K562 (cell line): ENCODE data around the gene C10orf71. TPM values are rescaled to one million over a fixed set of nuclear protein-coding genes. Genes with fewer than 3 reads are reported as not detected.

Experiments used
- ATAC-seq: fragments of 200-7000 bp; cut with Tn5 transposase; 3 replicates; pipeline ENCODE4 v1.9.1; 2020; ENCODE audit warnings: moderate library complexity
- BruUV-seq: library from RNA; stranded (reverse); fragments of 400-500 nt; replicated peaks from 2 replicates; lab custom pipeline; 2021; lab: Mats Ljungman, UMichigan
- CTCF ChIA-PET: fragments of 300-600 bp; formaldehyde crosslinking; extraction: SDS; loops from one replicate; lab custom pipeline; 2021; ENCODE audit warnings: low intra/inter-chr PET ratio; lab: Yijun Ruan, JAX
- POLR2A ChIA-PET: fragments of 300-600, 350-650 bp; sonication (Branson Sonifier 250); formaldehyde crosslinking; extraction: SDS; loops from one replicate; lab custom pipeline; 2021; ENCODE audit warnings: antibody characterized with exemption, inconsistent platforms; lab: Yijun Ruan, JAX
- DNase-seq, 4 experiments: peaks; one replicate each; pipeline versions ENCODE4 v3.0.0 to v3.0.0-alpha.2; 2011 to 2018; ENCODE audit warnings: low spot score in 3 of 4, mixed read lengths in 3 of 4; ENCODE audit errors: extremely low read depth in 1 of 4
- FAIRE-seq: peaks from 2 replicates; lab custom pipeline; 2011; peaks lifted over from hg19 to GRCh38; lab: Jason Lieb, UNC
- H2AFZ ChIP-seq: 2 replicates; pipeline ENCODE4 v1.6.0; 2011; ENCODE audit warnings: low read depth, low read length, control low read depth, inconsistent platforms
- H3K27ac ChIP-seq: fragments of 200-600 bp; 3 replicates; pipeline ENCODE4 v1.8.0; 2011; ENCODE audit warnings: low read depth, mild to moderate bottlenecking, control low read depth, inconsistent platforms, low read length, moderate library complexity, mixed read lengths; ENCODE audit errors: extremely low read depth
- H3K27me3 ChIP-seq, 2 experiments: fragments of 300-600 bp in 1 of 2; 2 replicates in 1 of 2; 3 replicates in 1 of 2; pipeline versions ENCODE4 v1.6.0 to v1.8.0; 2011; ENCODE audit warnings: inconsistent platforms in 2 of 2, low read length in 2 of 2, mild to moderate bottlenecking in 1 of 2, mixed read lengths in 1 of 2, moderate library complexity in 1 of 2; ENCODE audit not compliant: control insufficient read depth in 2 of 2, insufficient read depth in 2 of 2
- H3K36me3 ChIP-seq: fragments of 300-600 bp; 3 replicates; pipeline ENCODE4 v1.8.0; 2011; ENCODE audit warnings: mild to moderate bottlenecking, low read length, inconsistent platforms; ENCODE audit not compliant: control insufficient read depth, insufficient read depth
- H3K4me1 ChIP-seq, 2 experiments: fragments of 200-600 bp in 1 of 2; replicated peaks in 1 of 2; 2 replicates in 1 of 2; 3 replicates in 1 of 2; pipeline versions ENCODE4 v1.5.1 to v1.8.0; 2011; ENCODE audit warnings: inconsistent platforms in 2 of 2, low read length in 2 of 2, mild to moderate bottlenecking in 1 of 2, mixed read lengths in 1 of 2, moderate library complexity in 1 of 2; ENCODE audit not compliant: control insufficient read depth in 2 of 2, insufficient read depth in 2 of 2
- H3K4me2 ChIP-seq: 2 replicates; pipeline ENCODE4 v1.6.1; 2011; ENCODE audit warnings: low read length, control low read depth, inconsistent platforms, mixed read lengths; ENCODE audit not compliant: insufficient read depth
- H3K4me3 ChIP-seq: fragments of 200-600 bp; sonication (generic), shearing (Covaris generic); 2 replicates; pipeline ENCODE4 v1.5.1; 2016; ENCODE audit warnings: control low read depth, inconsistent platforms
- H3K79me2 ChIP-seq: fragments of 200-600 bp; 3 replicates; pipeline ENCODE4 v1.8.0; 2011; ENCODE audit warnings: low read length, inconsistent platforms; ENCODE audit not compliant: control insufficient read depth, insufficient read depth
- H3K9ac ChIP-seq, 2 experiments: 2 replicates each; pipeline versions ENCODE4 v1.6.0 to v1.6.1; 2011; ENCODE audit warnings: low read depth in 2 of 2, low read length in 2 of 2, control low read depth in 1 of 2, inconsistent platforms in 1 of 2, mild to moderate bottlenecking in 1 of 2, mixed read lengths in 1 of 2; ENCODE audit not compliant: insufficient read depth in 1 of 2
- H3K9me1 ChIP-seq: one replicate; pipeline ENCODE4 v1.6.0; 2011; ENCODE audit warnings: inconsistent platforms, mild to moderate bottlenecking, low read length, moderate library complexity; ENCODE audit not compliant: control insufficient read depth, insufficient read depth
- H3K9me3 ChIP-seq: replicated peaks from 2 replicates; pipeline ENCODE4 v1.5.1; 2011; ENCODE audit warnings: low read depth, low read length, inconsistent platforms; ENCODE audit not compliant: control insufficient read depth, insufficient read depth
- H4K20me1 ChIP-seq: replicated peaks from 2 replicates; pipeline ENCODE4 v1.6.1; 2011; ENCODE audit warnings: low read length, inconsistent platforms, mixed read lengths; ENCODE audit not compliant: control insufficient read depth, insufficient read depth
- BHLHE40 ChIP-seq: IDR thresholded peaks from 2 replicates; pipeline ENCODE4 v1.6.1; 2011; ENCODE audit warnings: low read length, improper control_type of control experiment
- CBFA2T3 ChIP-seq: fragments of 450-650 bp; IDR thresholded peaks from 2 replicates; pipeline ENCODE4 v1.6.1; 2017
- ERF ChIP-seq: fragments of 450-650 bp; formaldehyde crosslinking; IDR thresholded peaks from 2 replicates; pipeline ENCODE4 v1.4.0; 2020; ENCODE audit warnings: mild to moderate bottlenecking, mixed read lengths
- JUN ChIP-seq, 2 experiments: sonication (generic) in 1 of 2; formaldehyde crosslinking in 1 of 2; IDR thresholded peaks; 2 replicates each; pipeline versions ENCODE4 v1.6.1 to v1.8.0; 2012 to 2022; ENCODE audit warnings: borderline replicate concordance in 2 of 2, mild to moderate bottlenecking in 2 of 2, improper control_type of control experiment in 1 of 2, low read depth in 1 of 2, low read length in 1 of 2, missing genetic modification reagents in 1 of 2
- SIRT6 ChIP-seq: IDR thresholded peaks from one replicate; pipeline ENCODE4 v1.6.1; 2012; ENCODE audit warnings: low read depth, mild to moderate bottlenecking, control low read depth, inconsistent platforms, low read length, moderate library complexity
- SMARCA5 ChIP-seq: fragments of 450-650 bp; IDR thresholded peaks from 2 replicates; pipeline ENCODE4 v1.6.1; 2016
- TARDBP ChIP-seq: fragments of 450-650 bp; IDR thresholded peaks from 2 replicates; pipeline ENCODE4 v1.6.1; 2016
- THRAP3 ChIP-seq: fragments of 450-650 bp; IDR thresholded peaks from 2 replicates; pipeline ENCODE4 v1.6.1; 2016; ENCODE audit warnings: mild to moderate bottlenecking, inconsistent platforms, borderline replicate concordance
- UBTF ChIP-seq, 2 experiments: IDR thresholded peaks; 2 replicates each; pipeline ENCODE4 v1.6.1; 2012; ENCODE audit warnings: improper control_type of control experiment in 2 of 2, low read depth in 2 of 2, low read length in 2 of 2, borderline replicate concordance in 1 of 2
- ZFP1 ChIP-seq: fragments of 450-650 bp; formaldehyde crosslinking; IDR thresholded peaks from 2 replicates; pipeline ENCODE4 v1.4.0; 2020; ENCODE audit warnings: mild to moderate bottlenecking, mixed read lengths
- ZKSCAN8 ChIP-seq: fragments of 200-800 bp; sonication (Bioruptor generic); IDR thresholded peaks from 2 replicates; pipeline ENCODE4 v1.6.1; 2016; ENCODE audit warnings: missing genetic modification characterization, missing compliant biosample characterization
- WGBS: fragments of 100-300 bp; shearing (Covaris generic); methylation state at CpG from one replicate; pipeline ENCODE4 v1.1.6; 2016; ENCODE audit warnings: low coverage, mixed read lengths; ENCODE audit not compliant: insufficient coverage; ENCODE audit errors: missing lambda C conversion rate; 5-methylcytosine and 5-hydroxymethylcytosine counted together
- in situ Hi-C: fragments of 300-500 bp; cut with MboI; formaldehyde crosslinking; loops from 4 replicates; pipeline ENCODE4 v1.15.0; 2018; ENCODE audit warnings: inconsistent platforms, mixed read lengths
- intact Hi-C: fragments of 100-400 bp; cut with micrococcal nuclease; formaldehyde crosslinking; loops from 2 replicates; pipeline ENCODE4 v1.14.2; 2022
- polyA plus RNA-seq, 8 experiments: library from polyadenylated mRNA; depleted of rRNA in 4 of 8; stranded (reverse) in 5 of 8; unstranded in 3 of 8; fragments of >200 nt; fragmentation: Nextera tagmentation in 2 of 8; fragmentation: Illumina TruSeq in 1 of 8; extraction: Ambion mirVana in 2 of 8; extraction: Trizol in 1 of 8; gene quantifications; 2 replicates each; pipeline versions ENCODE4 v1.2.1 to v1.2.3, GENCODE V29; 2011 to 2014; ENCODE audit warnings: inconsistent platforms in 1 of 8, missing spikeins in 1 of 8
- total RNA-seq, 7 experiments: library from RNA; depleted of rRNA in 6 of 7; stranded (reverse); fragments of >200 nt in 6 of 7; fragmentation: Illumina TruSeq in 2 of 7; extraction: Trizol in 2 of 7; gene quantifications; 2 replicates each; pipeline versions ENCODE4 v1.2.1 to v1.2.3, GENCODE V29; 2011 to 2021; ENCODE audit warnings: low replicate concordance in 1 of 7

C10orf71 gene
- total and polyA plus RNA-seq, 9 of the 15 experiments (the other 6 are each of a cell fraction or from before 2014, with no cell fraction given), result 0.06 to 4.5 (median 1.3) TPM

GRCh38 chr10:49263591-49263990, 35.4 kb upstream of the C10orf71 start:
- no peak for FAIRE-seq
- ATAC-seq, result no peak
- no peak overlapping the region for H3K27ac ChIP-seq
- no peaks in the 10 kb centered on the region for H3K9me1 ChIP-seq
- no peak overlapping the region for H3K9ac ChIP-seq
- BruUV-seq, result no TSS peak
- no peak for DNase-seq
- H3K4me3 ChIP-seq, result no peak overlapping the region
- intact Hi-C loops, result no loop called here
- H3K27me3 ChIP-seq, result no peaks in the 10 kb centered on the region
- no peak overlapping the region for H2AFZ ChIP-seq
- H3K4me1 ChIP-seq, result peaks cover 17 to 18% of the 10 kb centered on the region in 2 experiments; a peak in 4 of 5 replicates
- no peaks in the 10 kb centered on the region for H3K36me3 ChIP-seq
- WGBS, result 33% methylated on average over 3 of the region's 3 CpGs
- no peaks in the 10 kb centered on the region for H4K20me1 ChIP-seq
- POLR2A ChIA-PET, result interaction anchor here (0.9 kb wide), 1 partner anchor 9 kb away, joined by 5 read pairs; no protein-coding TSS in a partner anchor
- in situ Hi-C loops, result no loop called here
- CTCF ChIA-PET, result no interaction called here
- peaks cover 6% of the 10 kb centered on the region for H3K9me3 ChIP-seq
- no peaks in the 10 kb centered on the region for H3K79me2 ChIP-seq
- TF ChIP-seq UBTF (IDR thresholded peaks at IDR 0.05; ENCODE audit: borderline replicate concordance in 1 of 2, low read depth in 2 of 2, low read length in 2 of 2) (no peak), JUN (IDR thresholded peaks at IDR 0.05; ENCODE audit: borderline replicate concordance, low read depth, low read length) (no peak), JUN (CRISPR knock-in tag; IDR thresholded peaks at IDR 0.05; ENCODE audit: borderline replicate concordance) (no peak), TARDBP (no peak), CBFA2T3 (no peak), THRAP3 (no peak), ERF (CRISPR knock-in tag) (no peak), ZFP1 (CRISPR knock-in tag) (no peak), ZKSCAN8 (CRISPR knock-in tag) (no peak), BHLHE40 (no peak), SMARCA5 (no peak), SIRT6 (no peak)
- no peak overlapping the region for H3K4me2 ChIP-seq
